ENCODE measurements around the gene ETV4.

DNA sequence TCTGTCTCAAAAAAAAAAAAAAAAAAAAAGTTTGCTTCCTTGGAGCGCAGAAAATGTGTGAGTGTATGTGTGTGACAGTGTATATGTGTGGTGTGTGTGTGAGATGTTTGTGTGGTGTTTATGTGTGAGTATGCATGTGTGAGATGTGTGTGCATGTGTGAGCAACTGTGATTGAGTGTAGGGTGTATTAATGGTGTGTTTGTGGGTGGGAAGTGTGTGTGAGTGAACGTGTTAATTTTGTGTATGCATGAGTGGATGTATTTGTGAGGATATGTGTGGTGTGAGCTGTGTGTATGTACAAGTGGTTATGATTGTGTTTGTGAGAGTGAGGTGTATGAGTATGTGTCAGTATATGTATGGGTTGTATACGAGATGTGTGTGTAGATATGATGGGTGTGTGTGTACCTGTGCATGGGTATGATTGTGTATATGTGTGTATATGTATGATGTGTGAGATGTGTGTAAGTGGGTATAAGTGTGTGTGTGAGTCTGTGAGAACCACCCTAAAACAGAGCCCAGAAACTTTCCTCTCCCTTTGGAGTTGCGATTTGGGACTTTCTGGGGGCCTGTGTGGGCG is 22.5 kb upstream of the ETV4 start:
- TF ChIP-seq NR2C2 (CRISPR knock-in tag; IDR thresholded peaks at IDR 0.05): no peak
- TF ChIP-seq, protein P1, sequence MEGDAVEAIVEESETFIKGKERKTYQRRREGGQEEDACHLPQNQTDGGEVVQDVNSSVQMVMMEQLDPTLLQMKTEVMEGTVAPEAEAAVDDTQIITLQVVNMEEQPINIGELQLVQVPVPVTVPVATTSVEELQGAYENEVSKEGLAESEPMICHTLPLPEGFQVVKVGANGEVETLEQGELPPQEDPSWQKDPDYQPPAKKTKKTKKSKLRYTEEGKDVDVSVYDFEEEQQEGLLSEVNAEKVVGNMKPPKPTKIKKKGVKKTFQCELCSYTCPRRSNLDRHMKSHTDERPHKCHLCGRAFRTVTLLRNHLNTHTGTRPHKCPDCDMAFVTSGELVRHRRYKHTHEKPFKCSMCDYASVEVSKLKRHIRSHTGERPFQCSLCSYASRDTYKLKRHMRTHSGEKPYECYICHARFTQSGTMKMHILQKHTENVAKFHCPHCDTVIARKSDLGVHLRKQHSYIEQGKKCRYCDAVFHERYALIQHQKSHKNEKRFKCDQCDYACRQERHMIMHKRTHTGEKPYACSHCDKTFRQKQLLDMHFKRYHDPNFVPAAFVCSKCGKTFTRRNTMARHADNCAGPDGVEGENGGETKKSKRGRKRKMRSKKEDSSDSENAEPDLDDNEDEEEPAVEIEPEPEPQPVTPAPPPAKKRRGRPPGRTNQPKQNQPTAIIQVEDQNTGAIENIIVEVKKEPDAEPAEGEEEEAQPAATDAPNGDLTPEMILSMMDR (IDR thresholded peaks at IDR 0.05): no peak
